Neuron (in vitro differentiated cells): Measurements from ENCODE around the gene SLC7A4.
"Not testable (repeated sequence)": the region's sequence is repeated elsewhere in the genome, so short reads cannot be mapped to it uniquely, and the experiment has no call there.

Experiments
- H2AFZ ChIP-seq: one replicate; pipeline ENCODE4 v1.6.1; 2013; ENCODE audit warnings: low read depth, mild to moderate bottlenecking, inconsistent platforms, low read length, moderate library complexity
- H3K27me3 ChIP-seq: one replicate; pipeline ENCODE4 v1.6.1; 2013; ENCODE audit warnings: low read length; ENCODE audit not compliant: insufficient read depth
- H3K36me3 ChIP-seq: one replicate; pipeline ENCODE4 v1.6.1; 2013; ENCODE audit warnings: low read length; ENCODE audit not compliant: insufficient read depth
- H3K4me1 ChIP-seq: one replicate; pipeline ENCODE4 v1.6.1; 2013; ENCODE audit warnings: low read length; ENCODE audit not compliant: insufficient read depth
- H3K4me3 ChIP-seq: 2 replicates; pipeline ENCODE4 v1.5.1; 2013; ENCODE audit warnings: mild to moderate bottlenecking, low read length, moderate library complexity
- H3K9me3 ChIP-seq: one replicate; pipeline ENCODE4 v1.6.1; 2013; ENCODE audit warnings: low read length

Gene SLC7A4

GRCh38 chr22:21032037-21032867, at the start of gene SLC7A4:
SLC7A4 (minus strand) TSS chr22:21032561; CDS start chr22:21031812, 749 bp downstream.
- no peaks in the 10 kb centered on the region for H3K36me3 ChIP-seq
- no peak within 1 kb of the TSS for H2AFZ ChIP-seq
- no peak within 1 kb of the TSS for H3K4me3 ChIP-seq
- no peaks in the 10 kb centered on the region for H3K9me3 ChIP-seq
- H3K27me3 ChIP-seq, result peaks cover 6% of the 10 kb centered on the region
- H3K4me1 ChIP-seq, result peaks cover 9% of the 10 kb centered on the region

GRCh38 chr22:21080435-21081137, 48.2 kb upstream of the SLC7A4 start:
- H3K27me3 ChIP-seq, result peaks cover 4% of the 10 kb centered on the region
- H3K4me1 ChIP-seq, result no peaks in the 10 kb centered on the region
- H3K9me3 ChIP-seq, result no peaks in the 10 kb centered on the region
- no peak overlapping the region for H2AFZ ChIP-seq
- H3K36me3 ChIP-seq, result no peaks in the 10 kb centered on the region
- no peak overlapping the region for H3K4me3 ChIP-seq

GRCh38 chr22:21079493-21079892, 47.1 kb upstream of the SLC7A4 start:
- Histone ChIP-seq H3K36me3 (no peaks in the 10 kb centered on the region), H3K4me1 (no peaks in the 10 kb centered on the region), H3K4me3 (no peak overlapping the region), H3K27me3 (peaks cover 4% of the 10 kb centered on the region), H2AFZ (no peak overlapping the region), H3K9me3 (no peaks in the 10 kb centered on the region)

- H2AFZ ChIP-seq, result no peak overlapping the region
- H3K4me3 ChIP-seq, result no peak overlapping the region
- peaks cover 7% of the 10 kb centered on the region for H3K27me3 ChIP-seq
- H3K9me3 ChIP-seq, result no peaks in the 10 kb centered on the region
- no peaks in the 10 kb centered on the region for H3K36me3 ChIP-seq
- no peaks in the 10 kb centered on the region for H3K4me1 ChIP-seq
Observed at GRCh38 chr22:21078916-21079315, 46.6 kb upstream of the SLC7A4 start.

GRCh38 chr22:21077884-21078508, 45.6 kb upstream of the SLC7A4 start:
- Histone ChIP-seq H3K27me3 (peaks cover 9% of the 10 kb centered on the region), H3K36me3 (no peaks in the 10 kb centered on the region), H3K4me3 (no peak overlapping the region), H3K9me3 (no peaks in the 10 kb centered on the region), H2AFZ (no peak overlapping the region), H3K4me1 (no peaks in the 10 kb centered on the region)

GRCh38 chr22:21076912-21077625, 44.7 kb upstream of the SLC7A4 start:
- Histone ChIP-seq H3K9me3 (no peaks in the 10 kb centered on the region), H2AFZ (no peak overlapping the region), H3K27me3 (peaks cover 9% of the 10 kb centered on the region), H3K4me3 (no peak overlapping the region), H3K4me1 (no peaks in the 10 kb centered on the region), H3K36me3 (no peaks in the 10 kb centered on the region)

- Histone ChIP-seq H3K27me3 (peaks cover 9% of the 10 kb centered on the region), H3K4me1 (no peaks in the 10 kb centered on the region)
Observed at GRCh38 chr22:21075516-21076138, 43.3 kb upstream of the SLC7A4 start.

GRCh38 chr22:21074102-21074715, 41.8 kb upstream of the SLC7A4 start:
- Histone ChIP-seq H3K4me3 (no peak overlapping the region), H3K4me1 (no peaks in the 10 kb centered on the region), H3K9me3 (no peaks in the 10 kb centered on the region), H3K27me3 (peaks cover 9% of the 10 kb centered on the region), H3K36me3 (no peaks in the 10 kb centered on the region), H2AFZ (no peak overlapping the region)

More at GRCh38 chr22:21075516-21076138, 43.3 kb upstream of the SLC7A4 start:
- no peaks in the 10 kb centered on the region for H3K36me3 ChIP-seq
- H3K4me3 ChIP-seq, result no peak overlapping the region
- no peaks in the 10 kb centered on the region for H3K9me3 ChIP-seq
- H2AFZ ChIP-seq, result no peak overlapping the region

GRCh38 chr22:21073482-21073881, 41.1 kb upstream of the SLC7A4 start:
- Histone ChIP-seq H3K4me3 (no peak overlapping the region), H3K4me1 (no peaks in the 10 kb centered on the region), H3K36me3 (no peaks in the 10 kb centered on the region), H3K27me3 (peaks cover 5% of the 10 kb centered on the region), H3K9me3 (no peaks in the 10 kb centered on the region), H2AFZ (no peak overlapping the region)

- no peak overlapping the region for H2AFZ ChIP-seq
- H3K27me3 ChIP-seq, result peaks cover 5% of the 10 kb centered on the region
- H3K4me3 ChIP-seq, result no peak overlapping the region
- H3K9me3 ChIP-seq, result no peaks in the 10 kb centered on the region
- no peaks in the 10 kb centered on the region for H3K36me3 ChIP-seq
- no peaks in the 10 kb centered on the region for H3K4me1 ChIP-seq
Observed at GRCh38 chr22:21073023-21073422, 40.7 kb upstream of the SLC7A4 start.

GRCh38 chr22:21071796-21072195, 39.4 kb upstream of the SLC7A4 start:
- H2AFZ ChIP-seq, H3K4me1 ChIP-seq, H3K4me3 ChIP-seq, H3K36me3 ChIP-seq, H3K9me3 ChIP-seq, H3K27me3 ChIP-seq: not testable (repeated sequence)
